GM12801 (cell line): ENCODE results near the gene TAF13.

Source experiments
- TF ChIP-seq, protein P1 (sequence below): IDR thresholded peaks from one replicate; pipeline ENCODE4 v1.5.1; 2011; ENCODE audit warnings: control low read depth; ENCODE audit not compliant: insufficient read length; ENCODE audit errors: extremely low read depth

TAF13 gene

GRCh38 chr1:109075531-109076490 is at the start of gene TAF13:
Gene TAF13, minus strand, starts transcription at chr1:109076003. Its CDS starts 56 bp downstream, at chr1:109075947.
- TF ChIP-seq, protein P1, sequence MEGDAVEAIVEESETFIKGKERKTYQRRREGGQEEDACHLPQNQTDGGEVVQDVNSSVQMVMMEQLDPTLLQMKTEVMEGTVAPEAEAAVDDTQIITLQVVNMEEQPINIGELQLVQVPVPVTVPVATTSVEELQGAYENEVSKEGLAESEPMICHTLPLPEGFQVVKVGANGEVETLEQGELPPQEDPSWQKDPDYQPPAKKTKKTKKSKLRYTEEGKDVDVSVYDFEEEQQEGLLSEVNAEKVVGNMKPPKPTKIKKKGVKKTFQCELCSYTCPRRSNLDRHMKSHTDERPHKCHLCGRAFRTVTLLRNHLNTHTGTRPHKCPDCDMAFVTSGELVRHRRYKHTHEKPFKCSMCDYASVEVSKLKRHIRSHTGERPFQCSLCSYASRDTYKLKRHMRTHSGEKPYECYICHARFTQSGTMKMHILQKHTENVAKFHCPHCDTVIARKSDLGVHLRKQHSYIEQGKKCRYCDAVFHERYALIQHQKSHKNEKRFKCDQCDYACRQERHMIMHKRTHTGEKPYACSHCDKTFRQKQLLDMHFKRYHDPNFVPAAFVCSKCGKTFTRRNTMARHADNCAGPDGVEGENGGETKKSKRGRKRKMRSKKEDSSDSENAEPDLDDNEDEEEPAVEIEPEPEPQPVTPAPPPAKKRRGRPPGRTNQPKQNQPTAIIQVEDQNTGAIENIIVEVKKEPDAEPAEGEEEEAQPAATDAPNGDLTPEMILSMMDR: no peak

GRCh38 chr1:109120356-109120755 is 44.6 kb upstream of the TAF13 start:
- TF ChIP-seq, protein P1: no peak

- TF ChIP-seq, protein P1: no peak
Measured at GRCh38 chr1:109118089-109118488, 42.3 kb upstream of the TAF13 start.

DNA sequence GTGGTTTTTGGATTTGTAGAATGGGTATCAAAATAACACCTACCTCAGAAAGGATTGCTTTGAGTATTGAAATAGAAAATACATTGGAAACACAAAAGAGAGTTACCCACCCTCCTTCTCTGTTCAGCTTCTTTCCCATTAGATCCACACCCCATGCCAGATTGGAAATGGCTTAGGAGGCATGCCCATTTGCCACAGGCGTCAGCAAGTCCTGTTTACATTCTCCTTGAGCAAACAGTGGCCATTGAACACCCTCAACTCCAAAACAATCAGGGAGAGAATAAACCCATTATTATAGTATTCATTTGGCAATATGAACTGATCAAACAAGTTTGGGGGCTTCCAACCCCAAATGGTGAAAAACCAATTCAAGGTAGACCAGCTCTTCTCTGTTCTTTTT is 40.5 kb upstream of the TAF13 start:
- TF ChIP-seq, protein P1: no peak

- TF ChIP-seq, protein P1: no peak
Measured at GRCh38 chr1:109115685-109116084, 39.9 kb upstream of the TAF13 start.

GRCh38 chr1:109114342-109114674 is 38.5 kb upstream of the TAF13 start:
- TF ChIP-seq, protein P1: no peak

GRCh38 chr1:109113590-109114341 is 38.0 kb upstream of the TAF13 start, which contains the start of gene ELAPOR1:
Gene ELAPOR1, plus strand, starts transcription at chr1:109114115. Its CDS starts 69 bp downstream, at chr1:109114184.
- TF ChIP-seq, protein P1: no peak
